Sigmoid colon (tissue), 7 donors: ENCODE data around the gene OGFR. TPM values are rescaled to one million over a fixed set of nuclear protein-coding genes. Genes with fewer than 3 reads are reported as not detected.
"Not testable (repeated sequence)": the region's sequence is repeated elsewhere in the genome, so short reads cannot be mapped to it uniquely, and the experiment has no call there.

Source experiments
- DNase-seq: peaks from one replicate; pipeline ENCODE4 v3.0.0-alpha.2; 2019
- H3K27ac ChIP-seq, 4 donors: fragments of 200-600 bp; sonication (generic); one replicate each; pipeline ENCODE4 v1.5.1; 2016 to 2019; ENCODE audit warnings: mild to moderate bottlenecking in 1 of 4
- H3K27me3 ChIP-seq, 3 donors: fragments of 200-600 bp; sonication (generic); one replicate each; pipeline ENCODE4 v1.5.1; 2019; ENCODE audit warnings: mild to moderate bottlenecking in 1 of 3
- H3K36me3 ChIP-seq, 4 donors: fragments of 200-600 bp; sonication (generic); one replicate each; pipeline ENCODE4 v1.5.1; 2016 to 2019
- H3K4me1 ChIP-seq, 4 donors: fragments of 200-600 bp; sonication (generic); one replicate each; pipeline ENCODE4 v1.5.1; 2017 to 2019
- H3K4me3 ChIP-seq, 4 donors: fragments of 200-600 bp; sonication (generic); one replicate each; pipeline ENCODE4 v1.5.1; 2017 to 2019; ENCODE audit warnings: mild to moderate bottlenecking in 2 of 4, moderate library complexity in 1 of 4
- H3K9me3 ChIP-seq, 4 donors: fragments of 200-600 bp in 3 of 4; sonication (generic) in 3 of 4; one replicate each; pipeline versions ENCODE4 v1.5.1 to v1.6.1; 2013 to 2019
- CTCF ChIP-seq, 4 experiments: fragments of 450-650 bp in 3 of 4; fragments of 200-600 bp in 1 of 4; IDR thresholded peaks; one replicate each; pipeline ENCODE4 v1.5.1; 2016 to 2019; ENCODE audit warnings: antibody characterized with exemption in 4 of 4, mild to moderate bottlenecking in 3 of 4, moderate library complexity in 2 of 4
- EP300 ChIP-seq, 4 donors: sonication (generic); formaldehyde crosslinking; IDR thresholded peaks; one replicate each; pipeline ENCODE4 v1.6.1; 2017; ENCODE audit warnings: antibody characterized with exemption in 4 of 4
- POLR2A ChIP-seq, 2 donors: fragments of 450-650 bp; IDR thresholded peaks; one replicate each; pipeline ENCODE4 v1.6.1; 2016; ENCODE audit warnings: antibody characterized with exemption in 2 of 2, mild to moderate bottlenecking in 2 of 2, moderate library complexity in 2 of 2
- POLR2AphosphoS5 ChIP-seq, 4 donors: sonication (generic); formaldehyde crosslinking; IDR thresholded peaks; one replicate each; pipeline ENCODE4 v1.6.1; 2017; ENCODE audit warnings: antibody characterized with exemption in 4 of 4
- WGBS, 2 donors: extraction: QIAGEN DNeasy Blood & Tissue Kit; methylation state at CpG; one replicate each; pipeline ENCODE4 v1.1.7; 2013; 5-methylcytosine and 5-hydroxymethylcytosine counted together
- intact Hi-C: fragments of 100-400 bp; cut with DNase I; formaldehyde crosslinking; loops from one replicate; pipeline ENCODE4 v1.15.1; 2023
- polyA plus RNA-seq, 3 donors: library from polyadenylated mRNA; stranded (reverse); fragments of 200-250 nt; gene quantifications; one replicate each; pipeline ENCODE4 v1.2.3, GENCODE V29; 2013
- total RNA-seq, 4 donors: library from RNA; depleted of rRNA; stranded (reverse); fragments of >200 nt; gene quantifications; one replicate each; pipeline ENCODE4 v1.1.0, GENCODE V29; 2016
- donor health status: healthy with polysubstance abuse.
- donor health status: Bipolar disorder and iron deficiency.
- donor health status: healthy.

The OGFR gene
- total and polyA plus RNA-seq, 7 donors: 22.2 to 64.8 (median 46.6) TPM

GRCh38 chr20:62849431-62849830, 44.8 kb downstream of the OGFR start:
- TF ChIP-seq POLR2AphosphoS5 (IDR thresholded peaks at IDR 0.05): no peak
- no peak for TF ChIP-seq EP300 (IDR thresholded peaks at IDR 0.05)
- no peak for TF ChIP-seq CTCF (IDR thresholded peaks at IDR 0.05)
- no peak for TF ChIP-seq POLR2A (IDR thresholded peaks at IDR 0.05)
- Histone ChIP-seq H3K36me3 (peaks cover 0 to 31% (median 4%) of the 10 kb centered on the region in 4 donors), H3K4me3 (no peak overlapping the region), H3K4me1 (no peaks in the 10 kb centered on the region), H3K27ac (no peak overlapping the region), H3K27me3 (no peaks in the 10 kb centered on the region), H3K9me3 (no peaks in the 10 kb centered on the region)
- no peak for DNase-seq
- intact Hi-C loops: no loop called here

GRCh38 chr20:62850333-62850974, 45.8 kb downstream of the OGFR start:
- H3K4me3 ChIP-seq: no peak overlapping the region
- H3K27ac ChIP-seq: peak overlapping the region in 1 of 4 donors; percentile 19
- no peaks in the 10 kb centered on the region for H3K27me3 ChIP-seq
- 92 to 94% methylated on average over 22 of the region's 22 CpGs for WGBS, 2 donors
- intact Hi-C loops: no loop called here
- no peaks in the 10 kb centered on the region for H3K9me3 ChIP-seq
- TF ChIP-seq POLR2AphosphoS5 (IDR thresholded peaks at IDR 0.05) (no peak), CTCF (IDR thresholded peaks at IDR 0.05) (no peak), POLR2A (IDR thresholded peaks at IDR 0.05) (no peak), EP300 (IDR thresholded peaks at IDR 0.05) (no peak)
- peaks cover 0 to 38% (median 4%) of the 10 kb centered on the region in 4 donors for H3K36me3 ChIP-seq
- H3K4me1 ChIP-seq: no peaks in the 10 kb centered on the region
- DNase-seq: no peak

DNA sequence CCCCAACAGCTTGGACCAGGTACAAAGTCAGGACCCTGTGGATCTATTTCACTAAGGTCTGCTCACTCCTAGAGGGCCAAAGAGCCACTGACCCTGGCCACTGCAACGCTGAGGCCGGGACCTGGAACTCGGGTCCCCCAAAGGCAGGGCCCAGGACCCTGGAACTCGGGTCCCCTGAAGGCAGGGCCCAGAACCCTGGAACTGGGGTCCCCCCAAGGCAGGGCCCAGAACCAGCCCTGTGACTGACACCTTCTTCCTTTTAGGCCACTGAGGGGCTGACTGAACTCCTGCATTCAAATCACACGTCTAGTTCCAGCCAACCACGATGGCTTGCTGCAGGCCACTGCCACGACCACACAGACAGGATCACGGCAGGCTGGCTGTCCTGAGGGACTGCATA, 47.6 kb downstream of the OGFR start:
- H3K4me1 ChIP-seq: no peaks in the 10 kb centered on the region
- no peak overlapping the region for H3K4me3 ChIP-seq
- no peak for DNase-seq
- H3K36me3 ChIP-seq: peaks cover 0 to 51% (median 5%) of the 10 kb centered on the region in 4 donors
- TF ChIP-seq EP300 (IDR thresholded peaks at IDR 0.05) (no peak), CTCF (IDR thresholded peaks at IDR 0.05) (no peak), POLR2A (IDR thresholded peaks at IDR 0.05) (no peak), POLR2AphosphoS5 (IDR thresholded peaks at IDR 0.05) (no peak)
- intact Hi-C loops: no loop called here
- 91 to 93% methylated on average over 8 of the region's 8 CpGs for WGBS, 2 donors
- H3K27ac ChIP-seq: no peak overlapping the region
- H3K27me3 ChIP-seq: no peaks in the 10 kb centered on the region
- H3K9me3 ChIP-seq: no peaks in the 10 kb centered on the region

DNA sequence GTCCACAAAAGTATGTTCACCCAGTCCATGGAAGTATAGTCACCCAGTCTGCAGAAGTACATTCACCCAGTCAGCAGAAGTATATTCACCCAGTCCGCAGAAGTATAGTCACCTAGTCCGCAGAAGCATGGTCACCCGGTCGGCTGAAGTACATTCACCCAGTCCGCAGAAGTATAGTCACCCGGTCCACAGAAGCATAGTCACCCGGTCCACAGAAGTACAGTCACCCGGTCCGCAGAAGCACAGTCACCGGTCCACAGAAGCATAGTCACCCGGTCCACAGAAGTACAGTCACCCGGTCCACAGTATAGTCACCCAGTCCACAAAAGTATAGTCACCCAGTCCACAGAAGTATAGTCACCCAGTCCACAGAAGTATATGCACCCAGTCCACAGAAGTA, 48.2 kb downstream of the OGFR start:
- no peaks in the 10 kb centered on the region for H3K4me1 ChIP-seq
- DNase-seq: no peak
- intact Hi-C loops: no loop called here
- no peak for TF ChIP-seq CTCF (IDR thresholded peaks at IDR 0.05)
- no peaks in the 10 kb centered on the region for H3K9me3 ChIP-seq
- H3K36me3 ChIP-seq: peaks cover 0 to 54% (median 6%) of the 10 kb centered on the region in 4 donors
- H3K27ac ChIP-seq: no peak overlapping the region
- H3K4me3 ChIP-seq: no peak overlapping the region
- no peaks in the 10 kb centered on the region for H3K27me3 ChIP-seq
- WGBS, 2 donors: 97 to 98% methylated on average over 12 of the region's 12 CpGs

DNA sequence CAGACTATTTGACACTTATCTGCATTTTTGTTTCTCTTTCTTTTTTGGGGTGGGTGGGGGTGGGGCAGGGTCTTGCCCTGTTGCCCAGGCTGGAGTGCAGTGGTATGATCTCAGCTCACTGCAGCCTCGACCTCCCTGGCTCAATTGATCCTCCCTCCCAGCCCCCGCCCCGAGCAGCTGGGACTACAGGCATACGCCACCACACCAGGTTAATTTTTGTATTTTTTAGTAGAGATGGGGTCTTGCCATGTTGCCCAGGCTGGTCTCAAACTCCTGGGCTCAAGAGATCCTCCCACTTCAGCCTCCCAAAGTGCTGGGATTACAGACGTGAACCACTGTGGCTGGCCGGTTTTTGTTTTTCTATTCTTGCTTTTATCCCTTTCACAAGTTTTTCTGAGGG, 48.7 kb downstream of the OGFR start:
- H3K4me1 ChIP-seq, H3K4me3 ChIP-seq, H3K9me3 ChIP-seq, H3K27me3 ChIP-seq, intact Hi-C loops, H3K27ac ChIP-seq: not testable (repeated sequence)
- peaks cover 0 to 54% (median 6%) of the 10 kb centered on the region in 4 donors for H3K36me3 ChIP-seq
- DNase-seq: peak; percentile 11
- WGBS, 2 donors: 93 to 96% methylated on average over 6 of the region's 6 CpGs
